ENCODE results near the gene HHAT. TPM values are rescaled to one million over a fixed set of nuclear protein-coding genes. Genes with fewer than 3 reads are reported as not detected.

HHAT gene
- total RNA-seq, 2 experiments from 2014 or later: 0.99 to 1.4 TPM

- Mint-ChIP-seq H3K36me3 (ENCODE audit: low read depth) (no peaks in the 10 kb centered on the region), H3K4me3 (no peak overlapping the region), H3K4me1 (ENCODE audit: low read depth) (no peaks in the 10 kb centered on the region), H3K27me3 (no peaks in the 10 kb centered on the region), H3K9me3 (no peaks in the 10 kb centered on the region), H3K27ac (no peak overlapping the region)
- ATAC-seq: no peak
- no peak for TF ChIP-seq CTCF (IDR thresholded peaks at IDR 0.05)
- intact Hi-C loops (cut with micrococcal nuclease): no loop called here
- ChIA-PET CTCF (no interaction called here), POLR2A (no interaction called here)
- no peak for DNase-seq
Measured at GRCh38 chr1:210674151-210674550, 345.4 kb downstream of the HHAT start.

- Mint-ChIP-seq H3K4me1 (ENCODE audit: low read depth) (no peaks in the 10 kb centered on the region), H3K27ac (no peak overlapping the region), H3K4me3 (no peak overlapping the region), H3K27me3 (no peaks in the 10 kb centered on the region), H3K9me3 (no peaks in the 10 kb centered on the region), H3K36me3 (ENCODE audit: low read depth) (no peaks in the 10 kb centered on the region)
- POLR2A ChIA-PET: no interaction called here
- DNase-seq (no peak), ATAC-seq (no peak)
- intact Hi-C loops (cut with micrococcal nuclease): no loop called here
- TF ChIP-seq CTCF (IDR thresholded peaks at IDR 0.05): no peak
- CTCF ChIA-PET: no interaction called here
Measured at GRCh38 chr1:210676539-210676938, 347.8 kb downstream of the HHAT start.

GRCh38 chr1:210677533-210677932 lies 348.8 kb downstream of the HHAT start:
- no peaks in the 10 kb centered on the region for H3K4me1 Mint-ChIP-seq (ENCODE audit: low read depth)
- H3K4me3 Mint-ChIP-seq: no peak overlapping the region
- DNase-seq (no peak), ATAC-seq (no peak)
- TF ChIP-seq CTCF (IDR thresholded peaks at IDR 0.05): no peak
- intact Hi-C loops (cut with micrococcal nuclease): no loop called here
- CTCF ChIA-PET: no interaction called here
- POLR2A ChIA-PET: no interaction called here
- H3K27ac Mint-ChIP-seq: no peak overlapping the region
- no peaks in the 10 kb centered on the region for H3K9me3 Mint-ChIP-seq
- no peaks in the 10 kb centered on the region for H3K36me3 Mint-ChIP-seq (ENCODE audit: low read depth)
- H3K27me3 Mint-ChIP-seq: no peaks in the 10 kb centered on the region

GRCh38 chr1:210678306-210678705 lies 349.6 kb downstream of the HHAT start:
- ATAC-seq (no peak), DNase-seq (no peak)
- H3K4me3 Mint-ChIP-seq: no peak overlapping the region
- H3K27ac Mint-ChIP-seq: no peak overlapping the region
- no peaks in the 10 kb centered on the region for H3K27me3 Mint-ChIP-seq
- H3K9me3 Mint-ChIP-seq: no peaks in the 10 kb centered on the region
- ChIA-PET CTCF (interaction anchor here (1.1 kb wide), 1 partner anchor 456 kb away, joined by 3 read pairs; the partner anchor contains the start of gene KCNH1), POLR2A (no interaction called here)
- H3K36me3 Mint-ChIP-seq (ENCODE audit: low read depth): no peaks in the 10 kb centered on the region
- intact Hi-C loops (cut with micrococcal nuclease): no loop called here
- H3K4me1 Mint-ChIP-seq (ENCODE audit: low read depth): no peaks in the 10 kb centered on the region
- TF ChIP-seq CTCF (IDR thresholded peaks at IDR 0.05): no peak

- Mint-ChIP-seq H3K4me1 (ENCODE audit: low read depth) (peaks cover 9% of the 10 kb centered on the region), H3K36me3 (ENCODE audit: low read depth) (no peaks in the 10 kb centered on the region), H3K4me3 (no peak overlapping the region), H3K27me3 (no peaks in the 10 kb centered on the region), H3K27ac (no peak overlapping the region), H3K9me3 (no peaks in the 10 kb centered on the region)
- ChIA-PET CTCF (no interaction called here), POLR2A (no interaction called here)
- intact Hi-C loops (cut with micrococcal nuclease): no loop called here
- DNase-seq (no peak), ATAC-seq (no peak)
- TF ChIP-seq CTCF (IDR thresholded peaks at IDR 0.05): no peak
Measured at GRCh38 chr1:210681158-210681557, 352.5 kb downstream of the HHAT start.
